Measurements from ENCODE around the gene CELSR1.

Gene CELSR1

GRCh38 chr22:46413725-46414379 is 123.6 kb downstream of the CELSR1 start:
- Histone ChIP-seq H3K27ac (ENCODE audit: poor library complexity, severe bottlenecking) (no peak overlapping the region), H3K4me1 (ENCODE audit: insufficient read depth, poor library complexity, severe bottlenecking) (no peaks in the 10 kb centered on the region), H3K9me3 (ENCODE audit: severe bottlenecking) (no peaks in the 10 kb centered on the region), H3K36me3 (ENCODE audit: low read depth) (peaks cover 5% of the 10 kb centered on the region), H3K4me3 (ENCODE audit: severe bottlenecking) (no peak overlapping the region), H3K27me3 (ENCODE audit: insufficient read depth, poor library complexity, severe bottlenecking) (no peaks in the 10 kb centered on the region)
- no peak for DNase-seq (ENCODE audit: low spot score)
- no peak for TF ChIP-seq CTCF (IDR thresholded peaks at IDR 0.05; ENCODE audit: poor library complexity, severe bottlenecking)
- no peak for ATAC-seq (ENCODE audit: low read depth)

- TF ChIP-seq CTCF (IDR thresholded peaks at IDR 0.05; ENCODE audit: poor library complexity, severe bottlenecking), result no peak
- DNase-seq (ENCODE audit: low spot score), result no peak
- H3K9me3 ChIP-seq (ENCODE audit: severe bottlenecking), result no peaks in the 10 kb centered on the region
- H3K36me3 ChIP-seq (ENCODE audit: low read depth), result peaks cover 9% of the 10 kb centered on the region
- no peak overlapping the region for H3K27ac ChIP-seq (ENCODE audit: poor library complexity, severe bottlenecking)
- H3K27me3 ChIP-seq (ENCODE audit: insufficient read depth, poor library complexity, severe bottlenecking), result no peaks in the 10 kb centered on the region
- H3K4me3 ChIP-seq (ENCODE audit: severe bottlenecking), result no peak overlapping the region
- ATAC-seq (ENCODE audit: low read depth), result no peak
- H3K4me1 ChIP-seq (ENCODE audit: insufficient read depth, poor library complexity, severe bottlenecking), result no peaks in the 10 kb centered on the region
Observed at GRCh38 chr22:46411347-46411746, 126.1 kb downstream of the CELSR1 start.

- ATAC-seq (ENCODE audit: low read depth), result no peak
- TF ChIP-seq CTCF (IDR thresholded peaks at IDR 0.05; ENCODE audit: poor library complexity, severe bottlenecking), result no peak
- Histone ChIP-seq H3K27me3 (ENCODE audit: insufficient read depth, poor library complexity, severe bottlenecking) (no peaks in the 10 kb centered on the region), H3K4me3 (ENCODE audit: severe bottlenecking) (no peak overlapping the region), H3K9me3 (ENCODE audit: severe bottlenecking) (no peaks in the 10 kb centered on the region), H3K27ac (ENCODE audit: poor library complexity, severe bottlenecking) (no peak overlapping the region), H3K36me3 (ENCODE audit: low read depth) (peaks cover 9% of the 10 kb centered on the region), H3K4me1 (ENCODE audit: insufficient read depth, poor library complexity, severe bottlenecking) (no peaks in the 10 kb centered on the region)
- DNase-seq (ENCODE audit: low spot score), result no peak
Observed at GRCh38 chr22:46410291-46410808, 127.1 kb downstream of the CELSR1 start.

GRCh38 chr22:46409631-46410210 is 127.7 kb downstream of the CELSR1 start:
- H3K9me3 ChIP-seq (ENCODE audit: severe bottlenecking), result no peaks in the 10 kb centered on the region
- ATAC-seq (ENCODE audit: low read depth), result no peak
- no peaks in the 10 kb centered on the region for H3K27me3 ChIP-seq (ENCODE audit: insufficient read depth, poor library complexity, severe bottlenecking)
- no peak for TF ChIP-seq CTCF (IDR thresholded peaks at IDR 0.05; ENCODE audit: poor library complexity, severe bottlenecking)
- no peak for DNase-seq (ENCODE audit: low spot score)
- H3K27ac ChIP-seq (ENCODE audit: poor library complexity, severe bottlenecking), result no peak overlapping the region
- H3K36me3 ChIP-seq (ENCODE audit: low read depth), result peaks cover 9% of the 10 kb centered on the region
- H3K4me3 ChIP-seq (ENCODE audit: severe bottlenecking), result no peak overlapping the region
- H3K4me1 ChIP-seq (ENCODE audit: insufficient read depth, poor library complexity, severe bottlenecking), result no peaks in the 10 kb centered on the region

Measured in RWPE2 (cell line).